ENCODE measurements around the gene CRKL.

The CRKL gene

GRCh38 chr22:20959578-20960461, 42.6 kb downstream of the CRKL start:
- Histone ChIP-seq H3K4me2 (ENCODE audit: low read length) (no peak overlapping the region), H3K27ac (ENCODE audit: low read depth, low read length) (no peak overlapping the region)
- no peak for TF ChIP-seq EZH2phosphoT487 (IDR thresholded peaks at IDR 0.05; ENCODE audit: borderline replicate concordance, low read length)
- TF ChIP-seq CTCF (IDR thresholded peaks at IDR 0.05; ENCODE audit: low read depth, low read length, poor library complexity, severe bottlenecking), result no peak

GRCh38 chr22:20960609-20961008, 43.4 kb downstream of the CRKL start:
- Histone ChIP-seq H3K4me2 (ENCODE audit: low read length) (no peak overlapping the region), H3K9me3 (ENCODE audit: control insufficient read depth, insufficient read depth, low read length) (no peaks in the 10 kb centered on the region), H3K27me3 (ENCODE audit: control insufficient read depth, low read length) (peaks cover 28% of the 10 kb centered on the region), H3F3A (ENCODE audit: control insufficient read depth, insufficient read depth) (no peaks in the 10 kb centered on the region), H3K4me3 (ENCODE audit: low read length) (no peak overlapping the region), H3K27ac (ENCODE audit: low read depth, low read length) (no peak overlapping the region), H3K36me3 (ENCODE audit: control insufficient read depth, low read length) (no peaks in the 10 kb centered on the region), H3K4me1 (ENCODE audit: control insufficient read depth, low read length) (peaks cover 5% of the 10 kb centered on the region), H4K20me1 (ENCODE audit: control insufficient read depth, insufficient read depth, low read depth, low read length) (peaks cover 2% of the 10 kb centered on the region; the same call in 1 of the 2 replicates), H3K79me2 (ENCODE audit: control insufficient read depth, low read length) (no peaks in the 10 kb centered on the region), H3K9me2 (replicated peaks; ENCODE audit: control insufficient read depth, low read length) (no peaks in the 10 kb centered on the region)
- TF ChIP-seq EZH2phosphoT487 (IDR thresholded peaks at IDR 0.05; ENCODE audit: borderline replicate concordance, low read length) (no peak), CTCF (IDR thresholded peaks at IDR 0.05; ENCODE audit: low read depth, low read length, poor library complexity, severe bottlenecking) (no peak)

More at GRCh38 chr22:20959578-20960461, 42.6 kb downstream of the CRKL start:
- Histone ChIP-seq H3K79me2 (ENCODE audit: control insufficient read depth, low read length) (no peaks in the 10 kb centered on the region), H4K20me1 (ENCODE audit: control insufficient read depth, insufficient read depth, low read depth, low read length) (peaks cover 2% of the 10 kb centered on the region; the same call in 1 of the 2 replicates), H3K9me2 (replicated peaks; ENCODE audit: control insufficient read depth, low read length) (no peaks in the 10 kb centered on the region), H3K4me3 (ENCODE audit: low read length) (no peak overlapping the region), H3K27me3 (ENCODE audit: control insufficient read depth, low read length) (peaks cover 23% of the 10 kb centered on the region), H3K36me3 (ENCODE audit: control insufficient read depth, low read length) (no peaks in the 10 kb centered on the region), H3F3A (ENCODE audit: control insufficient read depth, insufficient read depth) (no peaks in the 10 kb centered on the region), H3K9me3 (ENCODE audit: control insufficient read depth, insufficient read depth, low read length) (no peaks in the 10 kb centered on the region), H3K4me1 (ENCODE audit: control insufficient read depth, low read length) (peaks cover 5% of the 10 kb centered on the region)

- Histone ChIP-seq H3K4me1 (ENCODE audit: control insufficient read depth, low read length) (peaks cover under 1% of the 10 kb centered on the region), H4K20me1 (ENCODE audit: control insufficient read depth, insufficient read depth, low read depth, low read length) (peaks cover 2% of the 10 kb centered on the region; the same call in 1 of the 2 replicates), H3K9me3 (ENCODE audit: control insufficient read depth, insufficient read depth, low read length) (no peaks in the 10 kb centered on the region), H3K27me3 (ENCODE audit: control insufficient read depth, low read length) (peaks cover 27% of the 10 kb centered on the region), H3K4me2 (ENCODE audit: low read length) (no peak overlapping the region), H3K9me2 (replicated peaks; ENCODE audit: control insufficient read depth, low read length) (no peaks in the 10 kb centered on the region), H3K27ac (ENCODE audit: low read depth, low read length) (no peak overlapping the region), H3K4me3 (ENCODE audit: low read length) (no peak overlapping the region), H3F3A (ENCODE audit: control insufficient read depth, insufficient read depth) (no peaks in the 10 kb centered on the region), H3K36me3 (ENCODE audit: control insufficient read depth, low read length) (no peaks in the 10 kb centered on the region), H3K79me2 (ENCODE audit: control insufficient read depth, low read length) (no peaks in the 10 kb centered on the region)
- TF ChIP-seq CTCF (IDR thresholded peaks at IDR 0.05; ENCODE audit: low read depth, low read length, poor library complexity, severe bottlenecking) (no peak), EZH2phosphoT487 (IDR thresholded peaks at IDR 0.05; ENCODE audit: borderline replicate concordance, low read length) (no peak)
Measured at GRCh38 chr22:20962491-20962945, 45.3 kb downstream of the CRKL start.
